ENCODE data around the gene OR2B2.
"Not testable (repeated sequence)": the region's sequence is repeated elsewhere in the genome, so short reads cannot be mapped to it uniquely, and the experiment has no call there.

The OR2B2 gene

GRCh38 chr6:27911956-27912446 lies at the start of gene OR2B2:
TSS of gene OR2B2 (minus strand) at chr6:27912396. CDS start at chr6:27912319, 77 bp downstream.
- TF ChIP-seq CTCF (IDR thresholded peaks at IDR 0.05; ENCODE audit: low read length, missing control alignments) = no peak
- H3K4me3 ChIP-seq (replicated peaks; ENCODE audit: low read depth, low read length) = no peak within 1 kb of the TSS
- no peak for DNase-seq (ENCODE audit: low read depth)

GRCh38 chr6:27957516-27957915 lies 45.3 kb upstream of the OR2B2 start:
- H3K4me3 ChIP-seq (replicated peaks; ENCODE audit: low read depth, low read length) = no peak overlapping the region
- no peak for DNase-seq (ENCODE audit: low read depth)
- no peak for TF ChIP-seq CTCF (IDR thresholded peaks at IDR 0.05; ENCODE audit: low read length, missing control alignments)

GRCh38 chr6:27956941-27957340 lies 44.7 kb upstream of the OR2B2 start, which contains the start of gene OR2B6:
TSS of gene OR2B6 (plus strand) at chr6:27957241. CDS start at chr6:27957241, 0 bp downstream.
- TF ChIP-seq CTCF (IDR thresholded peaks at IDR 0.05; ENCODE audit: low read length, missing control alignments) = no peak
- H3K4me3 ChIP-seq (replicated peaks; ENCODE audit: low read depth, low read length) = no peak within 1 kb of the TSS
- no peak for DNase-seq (ENCODE audit: low read depth)

GRCh38 chr6:27951040-27951439 lies 38.8 kb upstream of the OR2B2 start:
- DNase-seq (ENCODE audit: low read depth) = no peak
- no peak overlapping the region for H3K4me3 ChIP-seq (replicated peaks; ENCODE audit: low read depth, low read length)
- TF ChIP-seq CTCF (IDR thresholded peaks at IDR 0.05; ENCODE audit: low read length, missing control alignments) = no peak

GRCh38 chr6:27948237-27948636 lies 36.0 kb upstream of the OR2B2 start:
- no peak for TF ChIP-seq CTCF (IDR thresholded peaks at IDR 0.05; ENCODE audit: low read length, missing control alignments)
- H3K4me3 ChIP-seq (replicated peaks; ENCODE audit: low read depth, low read length) = no peak overlapping the region
- no peak for DNase-seq (ENCODE audit: low read depth)

- H3K4me3 ChIP-seq (replicated peaks; ENCODE audit: low read depth, low read length); DNase-seq (ENCODE audit: low read depth): not testable (repeated sequence)
Measured at GRCh38 chr6:27943072-27943471, 30.9 kb upstream of the OR2B2 start.

GRCh38 chr6:27940766-27941165 lies 28.6 kb upstream of the OR2B2 start:
- no peak for TF ChIP-seq CTCF (IDR thresholded peaks at IDR 0.05; ENCODE audit: low read length, missing control alignments)
- no peak overlapping the region for H3K4me3 ChIP-seq (replicated peaks; ENCODE audit: low read depth, low read length)
- DNase-seq (ENCODE audit: low read depth) = no peak
